SK-N-SH treated with all-trans-retinoic acid at 6 μM for 48 hours (cell line): ENCODE data around the gene KIF18A.

ENCODE experiments used
- ATAC-seq: fragments of 200-7000 bp; cut with Tn5 transposase; 3 replicates; pipeline ENCODE4 v1.9.1; 2020; ENCODE audit warnings: mild to moderate bottlenecking, moderate library complexity
- ARNTL ChIP-seq: fragments of 450-650 bp; formaldehyde crosslinking; IDR thresholded peaks from 2 replicates; pipeline ENCODE4 v1.5.0; 2020; ENCODE audit warnings: low read depth, mild to moderate bottlenecking, moderate library complexity, borderline replicate concordance
- BACH2 ChIP-seq: fragments of 250-450 bp; sonication (Bioruptor Pico); IDR thresholded peaks from 2 replicates; pipeline ENCODE4 v1.9.0; 2021; ENCODE audit warnings: mild to moderate bottlenecking, borderline replicate concordance
- CSDC2 ChIP-seq: fragments of 250-450 bp; sonication (Bioruptor Pico); IDR thresholded peaks from 2 replicates; pipeline ENCODE4 v1.5.0; 2020; ENCODE audit warnings: mild to moderate bottlenecking, moderate library complexity
- ESRRG ChIP-seq: fragments of 250-450 bp; sonication (Bioruptor Pico); IDR thresholded peaks from 2 replicates; pipeline ENCODE4 v1.6.1; 2021; ENCODE audit warnings: mild to moderate bottlenecking
- GLIS3 ChIP-seq: fragments of 250-450 bp; sonication (Bioruptor Pico); IDR thresholded peaks from 2 replicates; pipeline ENCODE4 v1.5.0; 2020; ENCODE audit warnings: mild to moderate bottlenecking, moderate library complexity
- ISL1 ChIP-seq: fragments of 250-450 bp; sonication (Bioruptor Pico); IDR thresholded peaks from 2 replicates; pipeline ENCODE4 v2.1.2; 2022; ENCODE audit warnings: mild to moderate bottlenecking, moderate library complexity
- OSR1 ChIP-seq: fragments of 250-450 bp; sonication (Bioruptor Pico); IDR thresholded peaks from 2 replicates; pipeline ENCODE4 v1.8.0; 2022; ENCODE audit warnings: moderate library complexity, mild to moderate bottlenecking, inconsistent platforms
- PPARA ChIP-seq: fragments of 250-450 bp; sonication (Bioruptor Pico); IDR thresholded peaks from 2 replicates; pipeline ENCODE4 v1.5.0; 2020; ENCODE audit warnings: mild to moderate bottlenecking, borderline replicate concordance
- RARB ChIP-seq: fragments of 250-450 bp; sonication (Bioruptor Pico); IDR thresholded peaks from 2 replicates; pipeline ENCODE4 v1.8.0; 2021; ENCODE audit warnings: mild to moderate bottlenecking, moderate library complexity
- SNAI2 ChIP-seq: fragments of 250-450 bp; sonication (Bioruptor Pico); IDR thresholded peaks from 2 replicates; pipeline ENCODE4 v1.5.0; 2020; ENCODE audit warnings: mild to moderate bottlenecking, moderate library complexity
- TCF4 ChIP-seq: fragments of 250-450 bp; sonication (Bioruptor Pico); IDR thresholded peaks from 2 replicates; pipeline ENCODE4 v1.8.0; 2021; ENCODE audit warnings: mild to moderate bottlenecking, moderate library complexity, borderline replicate concordance
- TOX ChIP-seq: fragments of 250-450 bp; sonication (Bioruptor Pico); IDR thresholded peaks from 2 replicates; pipeline ENCODE4 v1.8.0; 2021; ENCODE audit warnings: mild to moderate bottlenecking, moderate library complexity, borderline replicate concordance
- ZC3H10 ChIP-seq: fragments of 250-450 bp; sonication (Bioruptor Pico); IDR thresholded peaks from 2 replicates; pipeline ENCODE4 v1.5.1; 2021; ENCODE audit warnings: mild to moderate bottlenecking, moderate library complexity
- ZFP3 ChIP-seq: fragments of 250-450 bp; sonication (Bioruptor Pico); IDR thresholded peaks from 2 replicates; pipeline ENCODE4 v1.5.0; 2020; ENCODE audit warnings: mild to moderate bottlenecking, moderate library complexity
- ZNF565 ChIP-seq: fragments of 450-650 bp; formaldehyde crosslinking; conservative IDR thresholded peaks from 2 replicates; pipeline ENCODE4 v1.5.0; 2020; ENCODE audit warnings: low read depth, mild to moderate bottlenecking, moderate library complexity
- ZNF70 ChIP-seq: fragments of 450-650 bp; formaldehyde crosslinking; IDR thresholded peaks from 2 replicates; pipeline ENCODE4 v1.5.0; 2020; ENCODE audit warnings: mild to moderate bottlenecking, moderate library complexity
- ZNF8 ChIP-seq: fragments of 450-650 bp; formaldehyde crosslinking; IDR thresholded peaks from 2 replicates; pipeline ENCODE4 v1.5.0; 2020; ENCODE audit warnings: mild to moderate bottlenecking, moderate library complexity
- TF ChIP-seq, protein P1 (sequence below): fragments of 250-450 bp; sonication (Bioruptor Pico); IDR thresholded peaks from 2 replicates; pipeline ENCODE4 v1.5.0; 2020; ENCODE audit warnings: mild to moderate bottlenecking, moderate library complexity
- TF ChIP-seq, protein P2 (sequence below): fragments of 250-450 bp; sonication (Bioruptor Pico); IDR thresholded peaks from 2 replicates; pipeline ENCODE4 v1.5.1; 2020; ENCODE audit warnings: low read depth, mild to moderate bottlenecking, moderate library complexity
- TF ChIP-seq, protein P3 (sequence below): fragments of 250-450 bp; sonication (Bioruptor Pico); IDR thresholded peaks from 2 replicates; pipeline ENCODE4 v1.8.0; 2020; ENCODE audit warnings: mild to moderate bottlenecking, moderate library complexity, borderline replicate concordance

KIF18A gene

DNA sequence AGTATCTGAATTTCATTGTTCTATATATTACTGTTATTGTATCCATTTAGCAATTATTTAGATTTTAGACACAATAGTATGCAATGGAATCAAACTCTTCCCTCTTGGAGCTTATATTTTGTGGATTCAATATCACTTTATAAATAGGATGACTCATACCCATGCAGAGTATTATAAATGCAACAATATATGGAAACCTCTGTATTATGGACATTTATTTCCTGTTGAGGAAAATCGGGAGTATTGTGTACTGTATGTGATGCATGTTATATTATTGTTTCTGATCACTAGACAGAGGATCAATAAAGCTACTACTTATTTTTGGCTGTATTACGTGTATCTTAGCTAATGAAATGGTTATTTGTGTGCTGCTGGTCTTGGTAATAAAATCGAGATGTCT is 1.0 kb upstream of the KIF18A start (continued):
- TF ChIP-seq, protein P1, sequence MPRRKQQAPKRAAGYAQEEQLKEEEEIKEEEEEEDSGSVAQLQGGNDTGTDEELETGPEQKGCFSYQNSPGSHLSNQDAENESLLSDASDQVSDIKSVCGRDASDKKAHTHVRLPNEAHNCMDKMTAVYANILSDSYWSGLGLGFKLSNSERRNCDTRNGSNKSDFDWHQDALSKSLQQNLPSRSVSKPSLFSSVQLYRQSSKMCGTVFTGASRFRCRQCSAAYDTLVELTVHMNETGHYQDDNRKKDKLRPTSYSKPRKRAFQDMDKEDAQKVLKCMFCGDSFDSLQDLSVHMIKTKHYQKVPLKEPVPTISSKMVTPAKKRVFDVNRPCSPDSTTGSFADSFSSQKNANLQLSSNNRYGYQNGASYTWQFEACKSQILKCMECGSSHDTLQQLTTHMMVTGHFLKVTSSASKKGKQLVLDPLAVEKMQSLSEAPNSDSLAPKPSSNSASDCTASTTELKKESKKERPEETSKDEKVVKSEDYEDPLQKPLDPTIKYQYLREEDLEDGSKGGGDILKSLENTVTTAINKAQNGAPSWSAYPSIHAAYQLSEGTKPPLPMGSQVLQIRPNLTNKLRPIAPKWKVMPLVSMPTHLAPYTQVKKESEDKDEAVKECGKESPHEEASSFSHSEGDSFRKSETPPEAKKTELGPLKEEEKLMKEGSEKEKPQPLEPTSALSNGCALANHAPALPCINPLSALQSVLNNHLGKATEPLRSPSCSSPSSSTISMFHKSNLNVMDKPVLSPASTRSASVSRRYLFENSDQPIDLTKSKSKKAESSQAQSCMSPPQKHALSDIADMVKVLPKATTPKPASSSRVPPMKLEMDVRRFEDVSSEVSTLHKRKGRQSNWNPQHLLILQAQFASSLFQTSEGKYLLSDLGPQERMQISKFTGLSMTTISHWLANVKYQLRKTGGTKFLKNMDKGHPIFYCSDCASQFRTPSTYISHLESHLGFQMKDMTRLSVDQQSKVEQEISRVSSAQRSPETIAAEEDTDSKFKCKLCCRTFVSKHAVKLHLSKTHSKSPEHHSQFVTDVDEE: no peak
- TF ChIP-seq ZNF8: no peak
- TF ChIP-seq GLIS3 (CRISPR knock-in tag): no peak

DNA sequence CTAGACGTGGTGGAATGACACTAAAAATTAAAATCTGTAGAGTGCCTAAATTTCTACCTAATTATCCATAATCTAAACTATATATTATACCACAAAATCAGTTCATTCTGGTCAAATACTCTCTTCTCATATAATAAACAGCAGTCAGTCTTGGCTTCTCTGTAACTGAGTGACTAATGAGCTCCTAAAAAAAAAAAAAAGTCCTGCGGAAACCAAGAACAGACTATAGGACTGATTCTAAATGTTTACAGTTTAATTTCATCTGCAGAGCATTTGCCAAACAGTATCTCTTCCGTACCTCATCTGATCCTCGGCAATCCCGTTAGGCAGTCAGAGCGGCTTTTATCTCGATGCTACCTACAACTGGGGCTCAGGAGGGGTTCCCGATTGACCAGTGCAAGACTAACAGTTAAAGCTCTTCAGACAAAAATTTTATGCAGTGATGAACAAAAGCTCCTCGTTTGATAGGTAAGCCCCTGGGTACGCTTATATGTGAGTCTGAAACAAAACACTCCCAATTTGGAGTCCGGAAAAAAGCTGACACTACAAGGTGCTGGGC is 686 bp downstream of the KIF18A start:
- no peak for TF ChIP-seq BACH2 (CRISPR knock-in tag)
- no peak for TF ChIP-seq ARNTL (CRISPR knock-in tag)
- no peak for TF ChIP-seq TOX (CRISPR knock-in tag)
- TF ChIP-seq GLIS3 (CRISPR knock-in tag): no peak
- peak; percentile 28 for ATAC-seq

- TF ChIP-seq ESRRG (CRISPR knock-in tag) (no peak), CSDC2 (CRISPR knock-in tag) (no peak), ZNF565 (no peak), RARB (CRISPR knock-in tag) (no peak)
- TF ChIP-seq, all 23 proteins: peak for 0
- ATAC-seq: no peak
Observed at GRCh38 chr11:28106353-28107043, 1.5 kb downstream of the KIF18A start.

DNA sequence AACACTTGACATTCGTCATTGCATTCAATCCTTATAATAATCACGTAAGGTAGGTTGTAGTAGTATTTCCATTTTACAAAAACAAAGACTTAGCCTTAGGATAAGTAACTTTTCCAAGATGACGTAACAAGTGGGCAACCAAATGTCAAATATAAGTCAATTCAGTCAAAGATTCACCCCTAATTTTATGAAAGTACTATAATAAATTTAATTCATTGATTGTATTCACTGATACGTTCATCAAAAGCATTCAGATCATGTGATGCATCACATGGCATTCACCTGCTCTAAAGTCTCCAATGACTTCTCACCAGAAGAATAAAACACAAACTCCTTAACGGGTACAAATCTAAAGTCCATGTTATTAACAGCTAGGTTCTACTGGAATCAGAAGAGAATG is 2.1 kb downstream of the KIF18A start:
- no peak for ATAC-seq
- TF ChIP-seq, protein P1: no peak
- TF ChIP-seq ZC3H10 (CRISPR knock-in tag) (no peak), TCF4 (CRISPR knock-in tag) (no peak), SNAI2 (CRISPR knock-in tag) (no peak), ZNF70 (no peak), ZNF565 (no peak), ISL1 (no peak), PPARA (CRISPR knock-in tag) (no peak), TOX (CRISPR knock-in tag) (no peak), ESRRG (CRISPR knock-in tag) (no peak), RARB (CRISPR knock-in tag) (no peak), ZFP3 (no peak), ARNTL (CRISPR knock-in tag) (no peak), OSR1 (CRISPR knock-in tag) (no peak), ZNF8 (no peak), BACH2 (CRISPR knock-in tag) (no peak)
- TF ChIP-seq, protein P2, sequence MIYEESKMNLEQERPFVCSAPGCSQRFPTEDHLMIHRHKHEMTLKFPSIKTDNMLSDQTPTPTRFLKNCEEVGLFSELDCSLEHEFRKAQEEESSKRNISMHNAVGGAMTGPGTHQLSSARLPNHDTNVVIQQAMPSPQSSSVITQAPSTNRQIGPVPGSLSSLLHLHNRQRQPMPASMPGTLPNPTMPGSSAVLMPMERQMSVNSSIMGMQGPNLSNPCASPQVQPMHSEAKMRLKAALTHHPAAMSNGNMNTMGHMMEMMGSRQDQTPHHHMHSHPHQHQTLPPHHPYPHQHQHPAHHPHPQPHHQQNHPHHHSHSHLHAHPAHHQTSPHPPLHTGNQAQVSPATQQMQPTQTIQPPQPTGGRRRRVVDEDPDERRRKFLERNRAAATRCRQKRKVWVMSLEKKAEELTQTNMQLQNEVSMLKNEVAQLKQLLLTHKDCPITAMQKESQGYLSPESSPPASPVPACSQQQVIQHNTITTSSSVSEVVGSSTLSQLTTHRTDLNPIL: no peak
- TF ChIP-seq, protein P3, sequence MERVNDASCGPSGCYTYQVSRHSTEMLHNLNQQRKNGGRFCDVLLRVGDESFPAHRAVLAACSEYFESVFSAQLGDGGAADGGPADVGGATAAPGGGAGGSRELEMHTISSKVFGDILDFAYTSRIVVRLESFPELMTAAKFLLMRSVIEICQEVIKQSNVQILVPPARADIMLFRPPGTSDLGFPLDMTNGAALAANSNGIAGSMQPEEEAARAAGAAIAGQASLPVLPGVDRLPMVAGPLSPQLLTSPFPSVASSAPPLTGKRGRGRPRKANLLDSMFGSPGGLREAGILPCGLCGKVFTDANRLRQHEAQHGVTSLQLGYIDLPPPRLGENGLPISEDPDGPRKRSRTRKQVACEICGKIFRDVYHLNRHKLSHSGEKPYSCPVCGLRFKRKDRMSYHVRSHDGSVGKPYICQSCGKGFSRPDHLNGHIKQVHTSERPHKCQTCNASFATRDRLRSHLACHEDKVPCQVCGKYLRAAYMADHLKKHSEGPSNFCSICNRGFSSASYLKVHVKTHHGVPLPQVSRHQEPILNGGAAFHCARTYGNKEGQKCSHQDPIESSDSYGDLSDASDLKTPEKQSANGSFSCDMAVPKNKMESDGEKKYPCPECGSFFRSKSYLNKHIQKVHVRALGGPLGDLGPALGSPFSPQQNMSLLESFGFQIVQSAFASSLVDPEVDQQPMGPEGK (CRISPR knock-in tag): no peak
